Neural progenitor cell (in vitro differentiated cells): ENCODE results near the gene IL37.

ENCODE experiments used
- CTCF ChIP-seq: fragments of 200-600 bp; sonication (generic); IDR thresholded peaks from 2 replicates; pipeline ENCODE4 v1.5.1; 2017; ENCODE audit warnings: antibody characterized with exemption, mild to moderate bottlenecking
- EZH2 ChIP-seq: fragments of 200-600 bp; sonication (generic); IDR thresholded peaks from 2 replicates; pipeline ENCODE4 v1.6.1; 2017; ENCODE audit warnings: antibody characterized with exemption, mild to moderate bottlenecking, moderate library complexity
- EZH2phosphoT487 ChIP-seq: fragments of 200-600 bp; sonication (generic); IDR thresholded peaks from 2 replicates; pipeline ENCODE4 v1.6.1; 2017; ENCODE audit warnings: antibody characterized with exemption

- TF ChIP-seq CTCF: no peak
- TF ChIP-seq EZH2: no peak
- TF ChIP-seq EZH2phosphoT487: no peak
Observed at GRCh38 chr2:112957511-112957910, 46.5 kb downstream of the IL37 start.
